Cortex of kidney (tissue), 1 donor: ENCODE data around the gene HMX1.

Experiments
- DNase-seq: peaks from one replicate; lab custom pipeline; 2025; lab: John Stamatoyannopoulos, UW

HMX1 gene

DNA sequence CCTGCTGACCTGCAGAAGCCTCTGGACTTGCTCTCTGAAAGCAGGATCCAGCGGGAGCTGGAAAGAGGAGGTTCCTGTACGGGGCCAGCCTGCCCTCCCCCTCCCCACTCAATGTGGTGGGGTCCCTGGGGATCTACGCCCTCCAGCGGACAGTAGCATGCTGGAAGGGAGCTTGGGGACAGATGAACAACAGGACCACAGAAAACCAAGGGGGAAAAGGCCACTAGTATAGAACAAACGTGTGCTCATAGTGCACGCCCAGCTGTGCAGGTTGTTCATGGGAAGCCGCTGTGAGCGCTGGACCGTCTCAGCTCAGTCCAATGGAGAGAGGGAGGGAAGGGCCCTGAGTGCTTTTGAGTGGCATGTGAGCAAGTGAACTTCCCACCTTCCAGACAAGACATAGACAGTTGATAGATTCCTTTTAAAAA is 15.8 kb downstream of the HMX1 start:
- DNase-seq: no peak

- no peak for DNase-seq
Measured at GRCh38 chr4:8854931-8855330, 16.7 kb downstream of the HMX1 start.

- DNase-seq: no peak
Measured at GRCh38 chr4:8854016-8854415, 17.6 kb downstream of the HMX1 start.

- no peak for DNase-seq
Measured at GRCh38 chr4:8853249-8853648, 18.4 kb downstream of the HMX1 start.

- DNase-seq: no peak
Measured at GRCh38 chr4:8852118-8852704, 19.4 kb downstream of the HMX1 start.

GRCh38 chr4:8851321-8852117 is 20.1 kb downstream of the HMX1 start:
- DNase-seq: no peak

DNA sequence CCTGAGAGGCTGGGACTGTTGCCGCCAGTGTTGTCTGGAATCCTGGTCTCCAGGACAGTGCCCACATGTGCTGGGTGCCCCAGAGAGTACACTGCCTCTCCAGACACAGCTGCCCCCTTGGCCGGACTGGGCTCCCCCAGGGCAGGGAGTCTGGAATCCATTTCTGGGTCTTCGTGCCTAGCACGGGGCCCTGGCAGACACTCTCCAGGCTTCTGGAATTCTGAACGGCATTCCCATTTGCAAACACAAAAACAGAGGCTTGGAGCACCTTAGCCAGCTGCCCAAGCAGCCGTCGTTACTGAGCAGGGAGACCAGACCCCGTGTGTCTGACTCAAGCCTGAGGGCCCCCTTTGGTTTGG is 20.8 kb downstream of the HMX1 start:
- DNase-seq: no peak

GRCh38 chr4:8850074-8850829 is 21.4 kb downstream of the HMX1 start:
- DNase-seq: no peak

DNA sequence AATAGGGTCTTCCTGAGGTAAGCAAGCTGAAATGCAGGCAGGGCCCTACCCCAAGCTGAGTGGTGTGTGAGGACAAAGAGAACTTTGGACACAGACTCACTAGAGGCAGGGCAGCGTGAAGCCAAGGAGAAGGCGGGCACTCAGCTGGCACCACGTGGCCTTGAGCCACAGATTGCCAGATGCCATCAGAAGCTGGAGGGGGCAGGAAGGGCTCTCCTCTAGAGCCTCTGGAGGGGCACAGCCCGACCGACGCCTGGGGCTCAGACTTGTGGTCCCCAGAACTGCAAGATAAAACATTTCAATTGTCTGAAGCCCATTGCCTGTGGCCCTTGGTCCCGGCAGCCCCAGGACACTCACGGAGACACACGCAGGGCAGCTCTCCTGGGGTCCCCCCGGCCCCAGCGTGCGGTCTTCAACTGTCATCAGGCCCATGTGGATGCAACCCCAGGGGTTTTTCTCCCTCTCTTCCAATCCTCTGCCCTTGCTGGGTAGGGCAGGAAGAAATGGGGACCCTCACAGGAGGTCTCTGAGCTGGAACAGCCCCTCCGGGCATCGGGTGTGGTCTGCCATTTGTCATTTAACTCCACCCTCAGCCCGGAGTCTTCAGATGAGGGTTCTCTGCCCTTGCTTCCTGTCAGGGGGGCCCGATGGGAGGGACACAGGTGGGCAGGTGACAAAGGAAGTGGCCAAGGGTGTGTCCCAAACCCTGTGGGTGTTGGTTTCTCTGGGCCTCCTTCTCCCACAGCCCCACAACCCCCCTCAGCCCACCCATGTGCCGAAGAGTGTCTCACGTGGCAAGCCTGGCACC is 22.2 kb downstream of the HMX1 start:
- no peak for DNase-seq

DNA sequence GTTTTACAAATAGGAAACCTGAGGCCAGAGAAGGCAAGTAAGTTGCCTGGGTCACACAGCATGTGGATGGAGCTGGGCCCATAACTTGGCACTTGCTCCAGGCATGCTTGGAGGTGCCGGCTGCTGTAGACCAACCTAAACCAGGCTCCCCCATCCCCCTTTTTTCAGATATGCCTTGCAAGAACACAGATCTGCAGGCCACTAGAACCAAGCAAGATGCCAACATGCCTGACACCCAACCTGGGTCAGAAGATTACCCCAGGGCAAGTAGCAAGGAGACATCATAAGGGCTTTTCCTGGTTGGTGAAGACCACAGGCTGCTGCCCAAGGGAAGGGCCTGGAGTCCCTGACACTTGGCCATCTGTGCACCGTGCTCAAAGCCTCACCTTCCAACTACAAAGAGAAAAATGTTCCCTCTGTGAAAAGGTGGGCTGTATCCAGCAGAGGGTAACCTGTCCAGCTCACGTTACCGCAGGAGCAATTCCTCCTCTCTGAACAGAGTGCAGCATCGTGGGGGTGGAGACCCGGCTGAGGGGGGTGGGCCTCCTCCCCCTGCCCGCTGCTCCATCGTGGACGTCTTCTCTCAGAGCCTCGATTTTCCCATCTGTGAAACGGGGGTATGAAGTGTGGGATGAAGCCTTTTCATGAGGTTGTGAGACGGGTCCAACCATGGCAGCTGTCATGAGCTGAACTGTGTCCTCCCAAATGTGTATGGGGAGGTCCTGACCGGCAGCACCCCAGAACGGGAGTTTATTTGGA is 23.0 kb downstream of the HMX1 start:
- DNase-seq: no peak

- DNase-seq: no peak
Measured at GRCh38 chr4:8847764-8848163, 23.9 kb downstream of the HMX1 start.

DNA sequence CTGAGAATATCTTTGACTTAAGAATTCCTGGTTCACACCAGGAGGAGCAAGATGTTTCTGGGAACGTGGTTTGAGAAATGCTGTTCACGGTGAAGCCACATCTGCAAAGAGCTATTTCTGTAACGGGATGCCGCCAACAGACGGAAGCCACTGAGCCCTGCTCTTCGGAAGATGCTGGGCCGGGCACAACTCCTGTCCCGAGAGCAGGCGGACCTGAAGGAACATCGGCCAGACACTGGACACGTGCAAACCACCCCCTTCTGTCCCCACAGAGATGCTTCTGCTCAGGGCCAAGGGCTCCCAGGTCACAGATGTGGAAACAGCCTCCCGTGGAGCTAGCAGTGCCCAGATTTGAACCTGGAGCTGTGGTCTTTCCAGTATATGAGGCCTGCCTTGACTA is 24.3 kb downstream of the HMX1 start:
- no peak for DNase-seq

- DNase-seq: no peak
Measured at GRCh38 chr4:8846826-8847225, 24.8 kb downstream of the HMX1 start.

DNA sequence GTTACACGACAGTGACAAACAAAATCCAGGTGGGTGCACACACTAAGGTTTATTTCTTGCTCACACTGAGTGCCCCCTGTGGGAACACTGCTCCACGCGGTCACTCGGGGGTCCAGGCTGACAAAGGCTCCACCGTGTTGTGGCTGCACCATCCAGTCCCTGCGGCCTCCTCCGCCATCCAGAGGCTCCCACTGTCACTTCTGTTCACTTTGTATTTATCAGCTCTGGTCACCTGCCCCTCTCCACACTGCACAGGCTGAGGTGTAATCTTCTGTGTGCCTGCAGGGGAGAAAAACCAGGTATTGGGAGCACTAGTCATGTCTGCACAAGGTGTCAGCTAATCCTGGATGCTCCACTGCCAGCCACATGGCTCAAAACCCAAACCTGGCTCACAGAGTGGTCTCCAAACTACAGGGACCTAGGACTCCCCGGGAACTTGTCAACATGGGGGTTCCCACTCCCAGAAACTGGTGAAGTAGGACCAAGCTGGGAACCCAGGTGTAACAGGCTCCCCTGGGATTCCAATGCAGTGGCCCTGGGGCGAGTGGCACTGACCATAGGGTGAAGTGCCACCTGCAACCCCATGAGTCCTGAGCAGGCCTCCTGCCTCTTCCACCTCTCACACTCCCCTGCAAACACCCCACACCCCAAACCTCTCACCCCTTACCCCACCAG is 25.5 kb downstream of the HMX1 start:
- no peak for DNase-seq

DNA sequence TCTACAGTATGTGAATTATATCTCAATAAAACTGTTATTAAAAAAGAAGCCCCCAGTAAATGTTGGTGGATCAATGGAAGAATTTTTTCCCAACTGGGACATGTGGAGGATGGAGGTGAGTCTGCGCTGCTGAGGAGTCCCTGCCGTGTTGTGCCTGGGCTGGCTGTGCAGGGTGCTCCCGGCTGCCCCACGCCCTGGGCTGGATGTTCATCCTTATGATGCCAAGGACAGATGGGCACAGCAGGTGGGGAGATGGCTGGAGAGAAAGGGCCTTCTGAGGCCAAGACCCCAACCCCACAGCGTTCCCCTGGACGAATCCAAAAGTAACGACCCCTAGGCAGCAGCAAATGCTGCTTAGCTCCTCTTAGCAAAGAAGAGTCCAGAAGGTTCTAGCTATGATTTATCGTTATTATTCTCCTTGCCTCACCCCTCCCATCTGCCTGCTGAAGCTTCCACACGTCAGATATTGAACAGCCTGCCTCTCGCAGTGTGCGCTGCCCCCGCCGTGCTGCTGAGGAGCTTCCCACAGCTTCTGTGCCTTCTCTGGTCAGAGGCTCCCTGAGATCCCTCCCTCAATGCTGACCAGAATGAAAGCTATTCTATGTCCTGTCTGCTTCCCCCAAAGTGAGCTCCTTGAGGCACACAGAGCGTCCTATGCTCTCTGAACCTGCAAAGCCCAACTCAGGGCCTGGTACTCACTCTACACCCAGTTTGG is 26.5 kb downstream of the HMX1 start:
- DNase-seq: no peak

DNA sequence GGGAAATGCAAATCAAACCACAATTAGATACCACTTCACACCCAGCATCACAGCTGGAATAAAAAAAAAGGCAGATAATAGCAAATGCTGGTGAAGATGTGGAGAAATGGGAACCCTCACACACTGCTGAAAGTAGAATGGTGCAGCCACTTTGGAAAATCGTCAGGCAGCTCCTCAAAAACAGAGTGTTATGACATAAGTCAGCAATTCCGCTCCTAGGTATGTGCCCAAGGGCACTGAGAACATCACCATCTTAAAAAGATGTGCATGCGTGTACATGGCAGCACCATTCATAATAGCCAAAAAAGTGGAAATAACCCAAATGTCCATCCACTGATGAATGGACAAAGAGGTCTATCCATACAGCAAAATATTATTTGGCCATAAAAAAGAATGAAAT is 28.0 kb downstream of the HMX1 start:
- no peak for DNase-seq

GRCh38 chr4:8842614-8843013 is 29.0 kb downstream of the HMX1 start:
- no peak for DNase-seq

DNA sequence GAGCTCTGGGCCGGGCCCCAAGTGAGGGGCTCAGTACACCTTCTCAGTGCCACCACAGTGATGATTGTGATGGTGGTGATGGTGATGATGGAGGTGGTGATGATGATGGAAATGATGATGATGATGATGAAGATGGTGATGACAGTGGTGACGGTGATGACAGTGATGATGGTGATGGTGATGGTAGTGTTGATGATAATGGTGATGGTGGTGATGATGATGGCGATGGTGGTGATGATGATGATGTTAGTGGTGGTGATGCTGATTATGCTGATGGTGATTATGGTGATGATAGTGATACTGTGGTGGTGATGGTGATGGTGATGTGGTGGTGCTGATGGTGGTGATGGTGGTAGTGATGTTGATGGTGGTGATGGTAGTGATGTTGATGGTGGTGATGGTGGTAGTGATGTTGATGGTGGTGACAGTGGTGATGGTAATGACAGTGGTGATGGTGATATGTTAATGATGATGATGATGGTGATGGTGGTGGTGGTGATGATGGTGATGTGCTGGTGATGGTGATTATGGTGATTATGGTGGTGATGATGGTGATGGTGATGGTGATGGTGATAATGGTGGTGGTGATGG is 29.9 kb downstream of the HMX1 start:
- no peak for DNase-seq

DNA sequence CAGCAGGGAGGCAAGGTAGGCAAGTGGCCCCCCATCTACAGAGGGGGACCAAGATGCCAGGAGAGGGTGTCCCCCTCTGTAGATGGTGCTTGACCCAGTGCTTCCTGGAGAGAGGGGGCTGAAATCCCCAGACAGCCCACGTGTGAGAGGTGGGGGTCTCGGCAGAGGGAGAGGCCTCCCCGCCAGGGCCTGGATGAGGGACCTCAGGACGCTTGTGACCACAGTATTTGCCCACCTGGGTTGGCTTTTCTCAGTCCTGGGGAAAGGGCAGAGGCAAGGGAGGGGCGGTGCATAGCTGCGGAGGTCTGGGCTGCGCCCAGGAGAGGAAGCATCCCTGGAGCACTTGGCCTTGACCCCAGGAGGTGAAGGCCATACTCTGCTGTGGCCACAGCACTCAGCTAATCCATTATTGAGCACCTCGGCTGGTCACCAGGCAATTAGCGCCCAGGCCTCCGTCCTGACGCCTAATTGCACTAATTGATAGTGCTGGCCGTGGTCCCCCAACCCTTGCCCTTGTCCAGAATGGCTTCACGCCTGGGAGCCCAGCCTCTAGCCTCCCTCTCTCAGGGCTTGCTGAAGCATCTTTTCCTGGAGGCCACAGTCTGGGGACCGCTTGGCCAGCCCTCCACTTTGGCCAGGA is 30.7 kb downstream of the HMX1 start:
- DNase-seq: no peak
